WTC11 (cell line): ENCODE measurements around the gene SPINDOC.
A peak's percentile ranks its signal among the peaks of the same experiment; 100 is the strongest.

ENCODE experiments used
- ATF1 ChIP-seq: sonication (generic); formaldehyde crosslinking; IDR thresholded peaks from 2 replicates; pipeline ENCODE4 v1.8.1; 2023; ENCODE audit warnings: mild to moderate bottlenecking, moderate library complexity, missing genetic modification reagents
- CTCF ChIP-seq: fragments of 200-600 bp; IDR thresholded peaks from 2 replicates; pipeline ENCODE4 v1.8.0; 2022; ENCODE audit warnings: antibody characterized with exemption
- FOXJ3 ChIP-seq: sonication (generic); formaldehyde crosslinking; IDR thresholded peaks from 2 replicates; pipeline ENCODE4 v1.9.0; 2021; ENCODE audit warnings: missing genetic modification reagents, mild to moderate bottlenecking, borderline replicate concordance
- FOXK1 ChIP-seq: sonication (generic); formaldehyde crosslinking; IDR thresholded peaks from 2 replicates; pipeline ENCODE4 v1.8.0; 2022; ENCODE audit warnings: mild to moderate bottlenecking, moderate library complexity, missing genetic modification reagents
- SMAD3 ChIP-seq: sonication (generic); formaldehyde crosslinking; IDR thresholded peaks from 2 replicates; pipeline ENCODE4 v1.8.0; 2022; ENCODE audit warnings: missing genetic modification reagents, mild to moderate bottlenecking, borderline replicate concordance
- TEAD4 ChIP-seq: sonication (generic); formaldehyde crosslinking; IDR thresholded peaks from 2 replicates; pipeline ENCODE4 v1.8.0; 2022; ENCODE audit warnings: mild to moderate bottlenecking, missing genetic modification reagents
- ZNF121 ChIP-seq: sonication (generic); formaldehyde crosslinking; IDR thresholded peaks from 2 replicates; pipeline ENCODE4 v1.8.0; 2023; ENCODE audit warnings: missing genetic modification reagents
- ZNF317 ChIP-seq: sonication (generic); formaldehyde crosslinking; IDR thresholded peaks from 2 replicates; pipeline ENCODE4 v1.8.1; 2023; ENCODE audit warnings: low read depth, mild to moderate bottlenecking, moderate library complexity, missing genetic modification reagents, borderline replicate concordance
- TF ChIP-seq, protein P1 (sequence below): sonication (generic); formaldehyde crosslinking; IDR thresholded peaks from 2 replicates; pipeline ENCODE4 v1.8.1; 2023; ENCODE audit warnings: mild to moderate bottlenecking, missing genetic modification reagents, moderate library complexity

DNA sequence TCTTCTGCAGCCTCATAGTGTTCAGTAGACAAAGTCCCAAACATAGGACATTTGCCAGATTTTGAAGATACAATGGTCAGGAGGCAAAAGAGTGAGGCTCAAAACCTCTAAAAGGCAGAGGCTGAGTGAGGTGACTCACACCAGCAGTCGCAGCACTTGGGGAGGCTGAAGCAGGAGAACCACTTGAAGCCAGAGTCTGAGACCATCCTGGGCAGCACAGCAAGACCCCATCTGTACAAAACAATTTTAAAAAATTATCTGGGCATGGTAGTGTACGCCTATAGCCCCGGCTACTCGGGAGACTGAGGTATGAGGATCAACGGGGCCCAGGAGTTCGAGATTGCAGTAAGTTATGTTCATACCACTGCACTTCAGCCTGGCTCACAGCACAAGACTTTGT, 30.5 kb upstream of the SPINDOC start:
- TF ChIP-seq ZNF121 (CRISPR knock-in tag) = peak; percentile 57
- no peak for TF ChIP-seq CTCF
- no peak for TF ChIP-seq SMAD3
- no peak for TF ChIP-seq FOXJ3
- no peak for TF ChIP-seq TEAD4 (CRISPR knock-in tag)
- no peak for TF ChIP-seq ATF1
- TF ChIP-seq, protein P1, sequence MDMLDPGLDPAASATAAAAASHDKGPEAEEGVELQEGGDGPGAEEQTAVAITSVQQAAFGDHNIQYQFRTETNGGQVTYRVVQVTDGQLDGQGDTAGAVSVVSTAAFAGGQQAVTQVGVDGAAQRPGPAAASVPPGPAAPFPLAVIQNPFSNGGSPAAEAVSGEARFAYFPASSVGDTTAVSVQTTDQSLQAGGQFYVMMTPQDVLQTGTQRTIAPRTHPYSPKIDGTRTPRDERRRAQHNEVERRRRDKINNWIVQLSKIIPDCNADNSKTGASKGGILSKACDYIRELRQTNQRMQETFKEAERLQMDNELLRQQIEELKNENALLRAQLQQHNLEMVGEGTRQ (CRISPR knock-in tag) = no peak
- no peak for TF ChIP-seq ZNF317 (CRISPR knock-in tag)
- TF ChIP-seq FOXK1 (CRISPR knock-in tag) = no peak
